ENCODE measurements around the gene ENG.

Gene ENG

GRCh38 chr9:127767909-127768331 lies 86.5 kb downstream of the ENG start:
- H3K4me2 ChIP-seq (ENCODE audit: low read length): no peak overlapping the region
- TF ChIP-seq EZH2phosphoT487 (IDR thresholded peaks at IDR 0.05; ENCODE audit: borderline replicate concordance, low read length): no peak
- TF ChIP-seq CTCF (IDR thresholded peaks at IDR 0.05; ENCODE audit: low read depth, low read length, poor library complexity, severe bottlenecking): no peak
- peaks cover 2% of the 10 kb centered on the region; the same call in 1 of the 2 replicates for H3F3A ChIP-seq (ENCODE audit: control insufficient read depth, insufficient read depth)
- no peaks in the 10 kb centered on the region for H3K27me3 ChIP-seq (ENCODE audit: control insufficient read depth, low read length)
- H3K4me3 ChIP-seq (ENCODE audit: low read length): no peak overlapping the region
- H3K36me3 ChIP-seq (ENCODE audit: control insufficient read depth, low read length): peaks cover 33% of the 10 kb centered on the region
- H4K20me1 ChIP-seq (ENCODE audit: control insufficient read depth, insufficient read depth, low read depth, low read length): peaks cover 8% of the 10 kb centered on the region; the same call in 1 of the 2 replicates
- H3K4me1 ChIP-seq (ENCODE audit: control insufficient read depth, low read length): peaks cover 39% of the 10 kb centered on the region
- H3K9me2 ChIP-seq (replicated peaks; ENCODE audit: control insufficient read depth, low read length): no peaks in the 10 kb centered on the region
- peaks cover 12% of the 10 kb centered on the region for H3K79me2 ChIP-seq (ENCODE audit: control insufficient read depth, low read length)
- no peak overlapping the region for H3K27ac ChIP-seq (ENCODE audit: low read depth, low read length)
- H3K9me3 ChIP-seq (ENCODE audit: control insufficient read depth, insufficient read depth, low read length): no peaks in the 10 kb centered on the region

DNA sequence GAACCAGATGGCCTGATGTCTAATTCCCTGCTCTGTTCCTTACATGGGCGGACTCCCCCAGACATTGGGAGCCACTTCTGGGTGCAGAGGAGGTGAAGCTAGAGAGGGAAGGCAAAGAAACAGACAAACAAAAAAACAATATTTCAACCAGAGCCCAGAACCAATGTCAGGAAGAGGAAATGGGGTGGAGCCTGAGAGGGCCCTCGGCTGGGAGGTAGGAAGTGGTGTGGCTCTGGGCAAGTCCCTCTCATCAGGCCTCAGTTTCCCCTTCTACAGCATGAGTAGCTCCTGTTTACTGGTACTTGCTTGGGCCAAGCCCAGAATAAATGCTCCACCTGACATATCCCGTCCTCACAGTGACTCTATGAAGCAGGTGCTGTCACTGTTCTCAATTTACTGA lies 87.0 kb downstream of the ENG start:
- H3K4me2 ChIP-seq (ENCODE audit: low read length): no peak overlapping the region
- no peak for TF ChIP-seq CTCF (IDR thresholded peaks at IDR 0.05; ENCODE audit: low read depth, low read length, poor library complexity, severe bottlenecking)
- no peak for TF ChIP-seq EZH2phosphoT487 (IDR thresholded peaks at IDR 0.05; ENCODE audit: borderline replicate concordance, low read length)

GRCh38 chr9:127765418-127765817 lies 89.0 kb downstream of the ENG start:
- no peaks in the 10 kb centered on the region for H3F3A ChIP-seq (ENCODE audit: control insufficient read depth, insufficient read depth)
- peaks cover 22% of the 10 kb centered on the region for H3K36me3 ChIP-seq (ENCODE audit: control insufficient read depth, low read length)
- peaks cover 25% of the 10 kb centered on the region for H3K4me1 ChIP-seq (ENCODE audit: control insufficient read depth, low read length)
- H3K4me3 ChIP-seq (ENCODE audit: low read length): no peak overlapping the region
- peaks cover 2% of the 10 kb centered on the region; the same call in 1 of the 2 replicates for H4K20me1 ChIP-seq (ENCODE audit: control insufficient read depth, insufficient read depth, low read depth, low read length)
- H3K27ac ChIP-seq (ENCODE audit: low read depth, low read length): no peak overlapping the region
- no peaks in the 10 kb centered on the region for H3K9me3 ChIP-seq (ENCODE audit: control insufficient read depth, insufficient read depth, low read length)
- no peaks in the 10 kb centered on the region for H3K27me3 ChIP-seq (ENCODE audit: control insufficient read depth, low read length)
- no peak overlapping the region for H3K4me2 ChIP-seq (ENCODE audit: low read length)
- no peaks in the 10 kb centered on the region for H3K9me2 ChIP-seq (replicated peaks; ENCODE audit: control insufficient read depth, low read length)
- TF ChIP-seq EZH2phosphoT487 (IDR thresholded peaks at IDR 0.05; ENCODE audit: borderline replicate concordance, low read length) (no peak), CTCF (IDR thresholded peaks at IDR 0.05; ENCODE audit: low read depth, low read length, poor library complexity, severe bottlenecking) (no peak)
- H3K79me2 ChIP-seq (ENCODE audit: control insufficient read depth, low read length): peaks cover 8% of the 10 kb centered on the region

More for the DNA sequence above, 87.0 kb downstream of the ENG start:
- peaks cover 8% of the 10 kb centered on the region; the same call in 1 of the 2 replicates for H4K20me1 ChIP-seq (ENCODE audit: control insufficient read depth, insufficient read depth, low read depth, low read length)
- no peaks in the 10 kb centered on the region for H3K9me2 ChIP-seq (replicated peaks; ENCODE audit: control insufficient read depth, low read length)
- no peaks in the 10 kb centered on the region for H3K27me3 ChIP-seq (ENCODE audit: control insufficient read depth, low read length)
- H3K79me2 ChIP-seq (ENCODE audit: control insufficient read depth, low read length): peaks cover 12% of the 10 kb centered on the region
- peaks cover 39% of the 10 kb centered on the region for H3K4me1 ChIP-seq (ENCODE audit: control insufficient read depth, low read length)
- no peaks in the 10 kb centered on the region for H3K9me3 ChIP-seq (ENCODE audit: control insufficient read depth, insufficient read depth, low read length)
- H3K36me3 ChIP-seq (ENCODE audit: control insufficient read depth, low read length): peaks cover 30% of the 10 kb centered on the region
- peaks cover 2% of the 10 kb centered on the region; the same call in 1 of the 2 replicates for H3F3A ChIP-seq (ENCODE audit: control insufficient read depth, insufficient read depth)
- H3K4me3 ChIP-seq (ENCODE audit: low read length): no peak overlapping the region
- H3K27ac ChIP-seq (ENCODE audit: low read depth, low read length): no peak overlapping the region

All from DOHH2 (cell line).